GM18499 (cell line): ENCODE measurements around the gene TNPO3.
A peak's percentile ranks its signal among the peaks of the same experiment; 100 is the strongest.

ENCODE experiments used
- ATAC-seq: cut with Tn5 transposase; IDR thresholded peaks from one replicate; pipeline ENCODE4 v1.9.1; 2021; ENCODE audit warnings: moderate number of reproducible peaks; ENCODE audit not compliant: insufficient read depth, unreplicated experiment

Gene TNPO3

GRCh38 chr7:128941323-128941890, 113.5 kb downstream of the TNPO3 start:
- no peak for ATAC-seq

- ATAC-seq, result peak; percentile 34
These were observed 114.2 kb downstream of the TNPO3 start for GRCh38 chr7:128940494-128941322.

GRCh38 chr7:128939861-128940410, 115.0 kb downstream of the TNPO3 start:
- ATAC-seq, result peak; percentile 5

GRCh38 chr7:128939075-128939860, 115.6 kb downstream of the TNPO3 start:
- no peak for ATAC-seq

- ATAC-seq, result no peak
These were observed 116.3 kb downstream of the TNPO3 start for GRCh38 chr7:128938544-128939074.

GRCh38 chr7:128937647-128938543, 117.0 kb downstream of the TNPO3 start, which contains the start of gene IRF5:
TSS of gene IRF5 (plus strand) at chr7:128937927. CDS start at chr7:128942082, 4,155 bp downstream.
- no peak for ATAC-seq

GRCh38 chr7:128937271-128937646, 117.7 kb downstream of the TNPO3 start:
- no peak for ATAC-seq

GRCh38 chr7:128936798-128937197, 118.1 kb downstream of the TNPO3 start:
- no peak for ATAC-seq

GRCh38 chr7:128935342-128935730, 119.6 kb downstream of the TNPO3 start:
- ATAC-seq, result no peak

- no peak for ATAC-seq
These were observed 120.3 kb downstream of the TNPO3 start for GRCh38 chr7:128934361-128935341.

GRCh38 chr7:128933180-128933891, 121.6 kb downstream of the TNPO3 start:
- peak; percentile 30 for ATAC-seq

- no peak for ATAC-seq
These were observed 122.1 kb downstream of the TNPO3 start for GRCh38 chr7:128932862-128933179.

GRCh38 chr7:128931965-128932861, 122.7 kb downstream of the TNPO3 start:
- no peak for ATAC-seq

- no peak for ATAC-seq
These were observed 123.6 kb downstream of the TNPO3 start for GRCh38 chr7:128931190-128931798.

GRCh38 chr7:128928882-128929788, 125.8 kb downstream of the TNPO3 start:
- no peak for ATAC-seq
